ENCODE measurements around the gene VSIG4. TPM values are rescaled to one million over a fixed set of nuclear protein-coding genes. Genes with fewer than 3 reads are reported as not detected.

VSIG4 gene
- total RNA-seq, 1 donor from 2014 or later, result not detected

GRCh38 chrX:66054978-66055377, 15.1 kb upstream of the VSIG4 start:
- Mint-ChIP-seq H3K36me3 (ENCODE audit: low read depth) (no peaks in the 10 kb centered on the region), H3K9me3 (peaks cover 7% of the 10 kb centered on the region)

GRCh38 chrX:66053414-66053813, 13.5 kb upstream of the VSIG4 start:
- Mint-ChIP-seq H3K27ac (ENCODE audit: unreplicated experiment) (no peak overlapping the region), H3K27me3 (ENCODE audit: low read depth) (no peaks in the 10 kb centered on the region), H3K36me3 (ENCODE audit: low read depth) (no peaks in the 10 kb centered on the region), H3K4me1 (no peaks in the 10 kb centered on the region), H3K4me3 (no peak overlapping the region), H3K9me3 (peaks cover 7% of the 10 kb centered on the region)
- no peak for TF ChIP-seq CTCF (conservative IDR thresholded peaks at IDR 0.05)
- no peak for DNase-seq (ENCODE audit: low read depth, low spot score)

More at GRCh38 chrX:66054978-66055377, 15.1 kb upstream of the VSIG4 start:
- Mint-ChIP-seq H3K4me1 (no peaks in the 10 kb centered on the region), H3K27ac (ENCODE audit: unreplicated experiment) (no peak overlapping the region), H3K4me3 (no peak overlapping the region), H3K27me3 (ENCODE audit: low read depth) (no peaks in the 10 kb centered on the region)
- no peak for DNase-seq (ENCODE audit: low read depth, low spot score)
- TF ChIP-seq CTCF (conservative IDR thresholded peaks at IDR 0.05), result no peak

GRCh38 chrX:66051980-66052379, 12.1 kb upstream of the VSIG4 start:
- H3K27ac Mint-ChIP-seq (ENCODE audit: unreplicated experiment), result no peak overlapping the region
- DNase-seq (ENCODE audit: low read depth, low spot score), result no peak
- H3K27me3 Mint-ChIP-seq (ENCODE audit: low read depth), result no peaks in the 10 kb centered on the region
- H3K9me3 Mint-ChIP-seq, result peaks cover 7% of the 10 kb centered on the region
- H3K4me1 Mint-ChIP-seq, result no peaks in the 10 kb centered on the region
- H3K36me3 Mint-ChIP-seq (ENCODE audit: low read depth), result no peaks in the 10 kb centered on the region
- H3K4me3 Mint-ChIP-seq, result no peak overlapping the region
- TF ChIP-seq CTCF (conservative IDR thresholded peaks at IDR 0.05), result no peak

GRCh38 chrX:66050140-66050569, 10.3 kb upstream of the VSIG4 start:
- Mint-ChIP-seq H3K36me3 (ENCODE audit: low read depth) (no peaks in the 10 kb centered on the region), H3K27ac (ENCODE audit: unreplicated experiment) (no peak overlapping the region), H3K4me3 (no peak overlapping the region), H3K4me1 (no peaks in the 10 kb centered on the region), H3K27me3 (ENCODE audit: low read depth) (no peaks in the 10 kb centered on the region), H3K9me3 (peaks cover 6% of the 10 kb centered on the region)
- DNase-seq (ENCODE audit: low read depth, low spot score), result no peak
- no peak for TF ChIP-seq CTCF (conservative IDR thresholded peaks at IDR 0.05)

GRCh38 chrX:66049056-66049455, 9.2 kb upstream of the VSIG4 start:
- TF ChIP-seq CTCF (conservative IDR thresholded peaks at IDR 0.05), result no peak
- no peak overlapping the region for H3K4me3 Mint-ChIP-seq
- H3K9me3 Mint-ChIP-seq, result peaks cover 6% of the 10 kb centered on the region
- H3K27ac Mint-ChIP-seq (ENCODE audit: unreplicated experiment), result no peak overlapping the region
- no peak for DNase-seq (ENCODE audit: low read depth, low spot score)
- H3K4me1 Mint-ChIP-seq, result no peaks in the 10 kb centered on the region
- no peaks in the 10 kb centered on the region for H3K27me3 Mint-ChIP-seq (ENCODE audit: low read depth)
- no peaks in the 10 kb centered on the region for H3K36me3 Mint-ChIP-seq (ENCODE audit: low read depth)

Measured in neural crest cell (in vitro differentiated cells).